Measurements from ENCODE around the gene SLC6A7.

The SLC6A7 gene

GRCh38 chr5:150195736-150196485 lies 6.0 kb downstream of the SLC6A7 start:
- DNase-seq (ENCODE audit: low read depth): no peak

- no peak for DNase-seq (ENCODE audit: low read depth)
Observed at GRCh38 chr5:150196514-150196913, 6.7 kb downstream of the SLC6A7 start.

GRCh38 chr5:150196986-150197385 lies 7.1 kb downstream of the SLC6A7 start:
- DNase-seq (ENCODE audit: low read depth): no peak

- no peak for DNase-seq (ENCODE audit: low read depth)
Observed at GRCh38 chr5:150197476-150197875, 7.6 kb downstream of the SLC6A7 start.

GRCh38 chr5:150202501-150202900 lies 12.6 kb downstream of the SLC6A7 start:
- no peak for DNase-seq (ENCODE audit: low read depth)

- DNase-seq (ENCODE audit: low read depth): no peak
Observed at GRCh38 chr5:150203832-150204589, 14.1 kb downstream of the SLC6A7 start.

- no peak for DNase-seq (ENCODE audit: low read depth)
Observed at GRCh38 chr5:150204590-150204960, 14.7 kb downstream of the SLC6A7 start.

- no peak for DNase-seq (ENCODE audit: low read depth)
Observed at GRCh38 chr5:150206098-150206778, 16.4 kb downstream of the SLC6A7 start.

- no peak for DNase-seq (ENCODE audit: low read depth)
Observed at GRCh38 chr5:150206779-150207115, 16.9 kb downstream of the SLC6A7 start.

- no peak for DNase-seq (ENCODE audit: low read depth)
Observed at GRCh38 chr5:150208187-150209098, 18.6 kb downstream of the SLC6A7 start.

- DNase-seq (ENCODE audit: low read depth): peak; percentile 42
Observed at GRCh38 chr5:150209099-150209635, 19.3 kb downstream of the SLC6A7 start.

- no peak for DNase-seq (ENCODE audit: low read depth)
Observed at GRCh38 chr5:150210644-150211043, 20.8 kb downstream of the SLC6A7 start.

- DNase-seq (ENCODE audit: low read depth): no peak
Observed at GRCh38 chr5:150211156-150212030, 21.5 kb downstream of the SLC6A7 start.

GRCh38 chr5:150213530-150213929 lies 23.7 kb downstream of the SLC6A7 start:
- peak; percentile 21 for DNase-seq (ENCODE audit: low read depth)

GRCh38 chr5:150214289-150214688 lies 24.4 kb downstream of the SLC6A7 start:
- peak; percentile 15 for DNase-seq (ENCODE audit: low read depth)

GRCh38 chr5:150215979-150216944 lies 26.4 kb downstream of the SLC6A7 start:
- DNase-seq (ENCODE audit: low read depth): no peak

- DNase-seq (ENCODE audit: low read depth): no peak
Observed at GRCh38 chr5:150217038-150217437, 27.2 kb downstream of the SLC6A7 start.

- DNase-seq (ENCODE audit: low read depth): peak; percentile 75
Observed at GRCh38 chr5:150217873-150218692, 28.2 kb downstream of the SLC6A7 start.

- DNase-seq (ENCODE audit: low read depth): no peak
Observed at GRCh38 chr5:150218693-150219035, 28.8 kb downstream of the SLC6A7 start.

Measured in fibroblast of gingiva (primary cell).